ENCODE measurements around the gene FLNB.
A peak's percentile ranks its signal among the peaks of the same experiment; 100 is the strongest.

Gene FLNB

GRCh38 chr3:58073301-58074108 lies 65.3 kb downstream of the FLNB start:
- H2BK120ac ChIP-seq (ENCODE audit: low read depth, low read length): peak overlapping the region; percentile 64
- 67% methylated on average over 8 of the region's 8 CpGs for WGBS
- peak overlapping the region in 1 of 2 experiments; percentile 80 for H3K4ac ChIP-seq (ENCODE audit: low read depth in 1 of 2, low read length in 2 of 2)
- no peak overlapping the region for H3K4me3 ChIP-seq (ENCODE audit: insufficient read depth in 1 of 2, low read depth in 1 of 2, low read length in 2 of 2)
- H2BK15ac ChIP-seq (ENCODE audit: low read depth, poor library complexity, severe bottlenecking): no peak overlapping the region
- H4K91ac ChIP-seq (ENCODE audit: low read length): peak overlapping the region; percentile 75
- no peak overlapping the region for H3K4me2 ChIP-seq (ENCODE audit: low read length, poor library complexity, severe bottlenecking)
- H3K14ac ChIP-seq (ENCODE audit: low read length in 2 of 2): peak overlapping the region in 1 of 2 experiments; percentile 66
- peak overlapping the region; percentile 43 to 90 for H2BK12ac ChIP-seq (ENCODE audit: low read length in 2 of 2)
- peak overlapping the region; percentile 90 for H2AK5ac ChIP-seq (ENCODE audit: low read length, severe bottlenecking)
- H3K9ac ChIP-seq (ENCODE audit: low read length): peak overlapping the region; percentile 42
- H3K79me1 ChIP-seq (replicated peaks; ENCODE audit: low read length, poor library complexity, severe bottlenecking): peaks cover 22% of the 10 kb centered on the region
- no peak overlapping the region for H4K8ac ChIP-seq (ENCODE audit: low read length)
- peaks cover 19% of the 10 kb centered on the region for H3K4me1 ChIP-seq (ENCODE audit: control insufficient read depth, insufficient read depth, low read depth, low read length)
- H3K18ac ChIP-seq (ENCODE audit: low read depth in 1 of 2, low read length in 2 of 2): peak overlapping the region in 1 of 2 experiments; percentile 93
- no peaks in the 10 kb centered on the region for H3K27me3 ChIP-seq (ENCODE audit: control insufficient read depth in 1 of 2, insufficient read depth in 1 of 2, low read length in 2 of 2)
- no peak overlapping the region for H2AFZ ChIP-seq (ENCODE audit: low read depth, low read length)
- no peak overlapping the region for H3K23ac ChIP-seq (ENCODE audit: low read length in 2 of 2)
- peak; percentile 88 for DNase-seq
- H2BK5ac ChIP-seq (ENCODE audit: low read depth, low read length, poor library complexity, severe bottlenecking): no peak overlapping the region
- no peaks in the 10 kb centered on the region for H3K9me3 ChIP-seq (ENCODE audit: control insufficient read depth, low read length)
- no peak overlapping the region for H3K27ac ChIP-seq (ENCODE audit: low read length, poor library complexity, severe bottlenecking)
- peaks cover 5 to 13% of the 10 kb centered on the region in 2 experiments for H3K36me3 ChIP-seq (ENCODE audit: control insufficient read depth in 1 of 2, insufficient read depth in 2 of 2, low read depth in 1 of 2, low read length in 2 of 2)

GRCh38 chr3:58074116-58074715 lies 66.0 kb downstream of the FLNB start:
- no peak for DNase-seq
- H2AFZ ChIP-seq (ENCODE audit: low read depth, low read length): no peak overlapping the region
- H3K36me3 ChIP-seq (ENCODE audit: control insufficient read depth in 1 of 2, insufficient read depth in 2 of 2, low read depth in 1 of 2, low read length in 2 of 2): peaks cover 8 to 18% of the 10 kb centered on the region in 2 experiments
- no peak overlapping the region for H3K4me2 ChIP-seq (ENCODE audit: low read length, poor library complexity, severe bottlenecking)
- no peak overlapping the region for H3K4me3 ChIP-seq (ENCODE audit: insufficient read depth in 1 of 2, low read depth in 1 of 2, low read length in 2 of 2)
- H2BK120ac ChIP-seq (ENCODE audit: low read depth, low read length): no peak overlapping the region
- H3K4me1 ChIP-seq (ENCODE audit: control insufficient read depth, insufficient read depth, low read depth, low read length): peaks cover 16% of the 10 kb centered on the region
- no peaks in the 10 kb centered on the region for H3K27me3 ChIP-seq (ENCODE audit: control insufficient read depth in 1 of 2, insufficient read depth in 1 of 2, low read length in 2 of 2)
- no peak overlapping the region for H3K27ac ChIP-seq (ENCODE audit: low read length, poor library complexity, severe bottlenecking)
- no peak overlapping the region for H3K14ac ChIP-seq (ENCODE audit: low read length in 2 of 2)
- no peak overlapping the region for H2BK12ac ChIP-seq (ENCODE audit: low read length in 2 of 2)
- peak overlapping the region; percentile 42 for H3K9ac ChIP-seq (ENCODE audit: low read length)
- H4K8ac ChIP-seq (ENCODE audit: low read length): no peak overlapping the region
- no peak overlapping the region for H4K91ac ChIP-seq (ENCODE audit: low read length)
- H3K9me3 ChIP-seq (ENCODE audit: control insufficient read depth, low read length): no peaks in the 10 kb centered on the region
- no peak overlapping the region for H3K23ac ChIP-seq (ENCODE audit: low read length in 2 of 2)
- no peak overlapping the region for H3K18ac ChIP-seq (ENCODE audit: low read depth in 1 of 2, low read length in 2 of 2)
- no peak overlapping the region for H2AK5ac ChIP-seq (ENCODE audit: low read length, severe bottlenecking)
- no peak overlapping the region for H2BK5ac ChIP-seq (ENCODE audit: low read depth, low read length, poor library complexity, severe bottlenecking)
- no peak overlapping the region for H3K4ac ChIP-seq (ENCODE audit: low read depth in 1 of 2, low read length in 2 of 2)
- no peak overlapping the region for H2BK15ac ChIP-seq (ENCODE audit: low read depth, poor library complexity, severe bottlenecking)
- 95% methylated on average over 5 of the region's 5 CpGs for WGBS
- H3K79me1 ChIP-seq (replicated peaks; ENCODE audit: low read length, poor library complexity, severe bottlenecking): peaks cover 24% of the 10 kb centered on the region

- Histone ChIP-seq H3K4me1 (ENCODE audit: control insufficient read depth, insufficient read depth, low read depth, low read length) (peaks cover 17% of the 10 kb centered on the region), H4K91ac (ENCODE audit: low read length) (no peak overlapping the region), H3K18ac (ENCODE audit: low read depth in 1 of 2, low read length in 2 of 2) (no peak overlapping the region), H3K23ac (ENCODE audit: low read length in 2 of 2) (no peak overlapping the region), H2BK5ac (ENCODE audit: low read depth, low read length, poor library complexity, severe bottlenecking) (no peak overlapping the region), H2AK5ac (ENCODE audit: low read length, severe bottlenecking) (no peak overlapping the region), H3K79me1 (replicated peaks; ENCODE audit: low read length, poor library complexity, severe bottlenecking) (peaks cover 19% of the 10 kb centered on the region), H3K9ac (ENCODE audit: low read length) (no peak overlapping the region), H3K36me3 (ENCODE audit: control insufficient read depth in 1 of 2, insufficient read depth in 2 of 2, low read depth in 1 of 2, low read length in 2 of 2) (peaks cover 8 to 25% of the 10 kb centered on the region in 2 experiments), H3K4me2 (ENCODE audit: low read length, poor library complexity, severe bottlenecking) (no peak overlapping the region), H2BK12ac (ENCODE audit: low read length in 2 of 2) (peak overlapping the region in 1 of 2 experiments; percentile 45), H3K4ac (ENCODE audit: low read depth in 1 of 2, low read length in 2 of 2) (no peak overlapping the region), H3K14ac (ENCODE audit: low read length in 2 of 2) (peak overlapping the region in 1 of 2 experiments; percentile 26), H3K4me3 (ENCODE audit: insufficient read depth in 1 of 2, low read depth in 1 of 2, low read length in 2 of 2) (no peak overlapping the region), H4K8ac (ENCODE audit: low read length) (no peak overlapping the region), H3K27me3 (ENCODE audit: control insufficient read depth in 1 of 2, insufficient read depth in 1 of 2, low read length in 2 of 2) (no peaks in the 10 kb centered on the region), H2BK15ac (ENCODE audit: low read depth, poor library complexity, severe bottlenecking) (no peak overlapping the region), H2BK120ac (ENCODE audit: low read depth, low read length) (no peak overlapping the region), H3K9me3 (ENCODE audit: control insufficient read depth, low read length) (no peaks in the 10 kb centered on the region), H3K27ac (ENCODE audit: low read length, poor library complexity, severe bottlenecking) (no peak overlapping the region), H2AFZ (ENCODE audit: low read depth, low read length) (no peak overlapping the region)
- no peak for DNase-seq
- WGBS: 96% methylated on average over 2 of the region's 2 CpGs
Observed at GRCh38 chr3:58074997-58075396, 66.8 kb downstream of the FLNB start.

- no peak for DNase-seq
- H2AFZ ChIP-seq (ENCODE audit: low read depth, low read length): no peak overlapping the region
Observed at GRCh38 chr3:58077596-58078285, 69.5 kb downstream of the FLNB start.

More at GRCh38 chr3:58077596-58078285, 69.5 kb downstream of the FLNB start:
- Histone ChIP-seq H3K27me3 (ENCODE audit: control insufficient read depth in 1 of 2, insufficient read depth in 1 of 2, low read length in 2 of 2) (no peaks in the 10 kb centered on the region), H3K27ac (ENCODE audit: low read length, poor library complexity, severe bottlenecking) (no peak overlapping the region), H4K8ac (ENCODE audit: low read length) (no peak overlapping the region), H3K4me1 (ENCODE audit: control insufficient read depth, insufficient read depth, low read depth, low read length) (peaks cover 17% of the 10 kb centered on the region), H3K9ac (ENCODE audit: low read length) (no peak overlapping the region), H2BK12ac (ENCODE audit: low read length in 2 of 2) (no peak overlapping the region), H3K4me3 (ENCODE audit: insufficient read depth in 1 of 2, low read depth in 1 of 2, low read length in 2 of 2) (no peak overlapping the region), H4K91ac (ENCODE audit: low read length) (no peak overlapping the region), H3K4me2 (ENCODE audit: low read length, poor library complexity, severe bottlenecking) (no peak overlapping the region), H3K9me3 (ENCODE audit: control insufficient read depth, low read length) (no peaks in the 10 kb centered on the region), H3K18ac (ENCODE audit: low read depth in 1 of 2, low read length in 2 of 2) (no peak overlapping the region), H3K79me1 (replicated peaks; ENCODE audit: low read length, poor library complexity, severe bottlenecking) (peaks cover 23% of the 10 kb centered on the region), H2AK5ac (ENCODE audit: low read length, severe bottlenecking) (no peak overlapping the region), H2BK120ac (ENCODE audit: low read depth, low read length) (no peak overlapping the region), H3K36me3 (ENCODE audit: control insufficient read depth in 1 of 2, insufficient read depth in 2 of 2, low read depth in 1 of 2, low read length in 2 of 2) (peaks cover 8 to 41% of the 10 kb centered on the region in 2 experiments), H2BK15ac (ENCODE audit: low read depth, poor library complexity, severe bottlenecking) (no peak overlapping the region), H3K4ac (ENCODE audit: low read depth in 1 of 2, low read length in 2 of 2) (no peak overlapping the region), H3K23ac (ENCODE audit: low read length in 2 of 2) (no peak overlapping the region), H3K14ac (ENCODE audit: low read length in 2 of 2) (no peak overlapping the region), H2BK5ac (ENCODE audit: low read depth, low read length, poor library complexity, severe bottlenecking) (no peak overlapping the region)

Data from mesenchymal stem cell (in vitro differentiated cells and primary cell).